T-helper 9 cell (primary cell): ENCODE results near the gene ZNF592.

Source experiments
- DNase-seq: peaks from one replicate; pipeline ENCODE4 v3.0.0-alpha.2; 2020

ZNF592 gene

GRCh38 chr15:84831028-84831427, 82.6 kb downstream of the ZNF592 start:
- DNase-seq = no peak

GRCh38 chr15:84831613-84832012, 83.2 kb downstream of the ZNF592 start:
- no peak for DNase-seq

- DNase-seq = no peak
These were observed 84.2 kb downstream of the ZNF592 start for GRCh38 chr15:84832448-84833040.

GRCh38 chr15:84833447-84834228, 85.2 kb downstream of the ZNF592 start:
- DNase-seq = no peak

- no peak for DNase-seq
These were observed 86.0 kb downstream of the ZNF592 start for GRCh38 chr15:84834229-84834955.

- no peak for DNase-seq
These were observed 86.6 kb downstream of the ZNF592 start for GRCh38 chr15:84834969-84835368.

GRCh38 chr15:84835661-84836337, 87.4 kb downstream of the ZNF592 start:
- DNase-seq = no peak

- DNase-seq = no peak
These were observed 88.5 kb downstream of the ZNF592 start for GRCh38 chr15:84836844-84837243.

- DNase-seq = no peak
These were observed 91.3 kb downstream of the ZNF592 start for GRCh38 chr15:84839714-84840113.

- no peak for DNase-seq
These were observed 91.9 kb downstream of the ZNF592 start for GRCh38 chr15:84840255-84840654.

- no peak for DNase-seq
These were observed 92.5 kb downstream of the ZNF592 start for GRCh38 chr15:84840741-84841429.

- no peak for DNase-seq
These were observed 94.4 kb downstream of the ZNF592 start for GRCh38 chr15:84842781-84843180.

- DNase-seq = no peak
These were observed 96.6 kb downstream of the ZNF592 start for GRCh38 chr15:84844964-84845363.

GRCh38 chr15:84845631-84846030, 97.2 kb downstream of the ZNF592 start:
- peak; percentile 13 for DNase-seq

GRCh38 chr15:84846269-84846668, 97.9 kb downstream of the ZNF592 start:
- no peak for DNase-seq

GRCh38 chr15:84847382-84847781, 99.0 kb downstream of the ZNF592 start:
- no peak for DNase-seq

GRCh38 chr15:84852212-84852611, 103.8 kb downstream of the ZNF592 start:
- DNase-seq = no peak

- DNase-seq = no peak
These were observed 106.7 kb downstream of the ZNF592 start for GRCh38 chr15:84855136-84855535.

GRCh38 chr15:84855765-84856164, 107.4 kb downstream of the ZNF592 start:
- no peak for DNase-seq
